GM18870 (cell line): Measurements from ENCODE around the gene HBZ.
"Not testable (repeated sequence)": the region's sequence is repeated elsewhere in the genome, so short reads cannot be mapped to it uniquely, and the experiment has no call there.

Source experiments
- ATAC-seq: cut with Tn5 transposase; IDR thresholded peaks from one replicate; pipeline ENCODE4 v1.9.1; 2021; ENCODE audit warnings: moderate library complexity; ENCODE audit not compliant: unreplicated experiment

HBZ gene

GRCh38 chr16:133716-134115, 18.7 kb upstream of the HBZ start:
- ATAC-seq: no peak

- no peak for ATAC-seq
Observed at GRCh38 chr16:138049-138417, 14.4 kb upstream of the HBZ start.

- no peak for ATAC-seq
Observed at GRCh38 chr16:140175-140857, 12.1 kb upstream of the HBZ start.

DNA sequence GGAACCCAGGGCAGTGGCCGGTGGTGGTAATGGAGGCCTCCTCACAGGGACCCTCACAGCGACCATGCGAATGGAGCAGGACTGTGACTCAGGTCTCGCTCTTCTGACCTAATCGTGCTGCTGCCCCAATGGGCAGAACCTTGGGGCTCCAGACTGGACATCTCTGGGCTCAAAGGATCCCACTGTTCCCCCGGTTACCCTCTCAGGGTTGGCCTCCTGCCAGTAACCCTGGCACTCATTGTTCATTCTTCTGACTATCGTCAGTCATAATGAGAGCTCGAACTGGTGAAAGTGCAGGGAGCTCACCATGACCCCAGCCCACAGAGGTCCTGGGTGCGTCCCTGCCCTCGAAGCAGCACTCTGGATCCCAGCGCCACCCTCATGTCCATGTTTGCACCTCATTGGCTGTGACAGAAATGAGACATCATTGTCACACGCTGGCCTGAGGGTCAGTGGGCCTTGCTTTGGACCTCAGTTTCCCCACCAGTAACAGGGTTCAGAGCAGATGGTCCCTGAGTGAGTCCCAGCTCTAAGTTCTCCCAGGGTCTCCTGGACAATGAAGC, 10.0 kb upstream of the HBZ start:
- no peak for ATAC-seq

- no peak for ATAC-seq
Observed at GRCh38 chr16:143047-143446, 9.4 kb upstream of the HBZ start.

DNA sequence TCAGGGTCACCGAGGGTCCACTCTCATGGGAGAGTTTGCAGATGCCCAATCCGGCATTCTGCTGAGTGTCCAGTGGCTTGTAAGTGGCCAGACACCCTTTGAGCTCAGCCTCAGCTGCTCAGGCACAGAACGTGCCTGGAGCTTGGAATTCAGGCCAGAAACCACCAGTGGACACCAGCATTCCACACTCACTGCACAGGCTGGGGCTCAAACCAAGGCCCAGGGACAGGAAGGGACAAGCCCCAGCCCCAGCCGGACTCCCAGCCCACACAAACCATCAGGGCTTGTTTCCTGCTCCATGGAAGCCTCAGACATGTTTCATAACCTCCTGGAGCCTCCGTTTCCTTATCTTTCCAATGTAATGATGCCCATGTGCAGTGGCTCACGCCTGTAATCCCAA, 9.0 kb upstream of the HBZ start:
- ATAC-seq: no peak

- ATAC-seq: no peak
Observed at GRCh38 chr16:144797-145252, 7.6 kb upstream of the HBZ start.

GRCh38 chr16:146646-147045, 5.8 kb upstream of the HBZ start:
- ATAC-seq: no peak

- ATAC-seq: no peak
Observed at GRCh38 chr16:149024-149660, 3.3 kb upstream of the HBZ start.

GRCh38 chr16:153129-153521, 681 bp downstream of the HBZ start:
- ATAC-seq: not testable (repeated sequence)

GRCh38 chr16:153550-154216, 1.2 kb downstream of the HBZ start:
- ATAC-seq: not testable (repeated sequence)

GRCh38 chr16:154217-155030, 2.0 kb downstream of the HBZ start:
- ATAC-seq: no peak

DNA sequence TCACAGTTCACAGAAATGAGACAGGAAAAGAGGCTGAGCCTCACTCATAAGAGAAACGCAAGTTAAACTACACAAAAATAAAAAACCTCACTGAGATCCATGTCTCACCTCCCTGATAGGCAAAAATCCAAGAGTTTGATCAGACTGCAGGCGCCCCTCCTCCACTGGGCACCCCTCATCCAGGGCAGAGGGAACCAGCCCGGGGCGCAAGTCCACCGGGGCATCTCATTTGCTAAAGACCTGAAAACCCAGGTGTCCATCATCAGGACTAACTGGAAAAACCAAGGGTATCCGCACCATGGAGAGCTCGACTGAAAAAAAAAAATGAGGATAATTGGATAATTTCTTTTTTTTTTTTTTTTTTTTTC, 2.6 kb downstream of the HBZ start:
- no peak for ATAC-seq

DNA sequence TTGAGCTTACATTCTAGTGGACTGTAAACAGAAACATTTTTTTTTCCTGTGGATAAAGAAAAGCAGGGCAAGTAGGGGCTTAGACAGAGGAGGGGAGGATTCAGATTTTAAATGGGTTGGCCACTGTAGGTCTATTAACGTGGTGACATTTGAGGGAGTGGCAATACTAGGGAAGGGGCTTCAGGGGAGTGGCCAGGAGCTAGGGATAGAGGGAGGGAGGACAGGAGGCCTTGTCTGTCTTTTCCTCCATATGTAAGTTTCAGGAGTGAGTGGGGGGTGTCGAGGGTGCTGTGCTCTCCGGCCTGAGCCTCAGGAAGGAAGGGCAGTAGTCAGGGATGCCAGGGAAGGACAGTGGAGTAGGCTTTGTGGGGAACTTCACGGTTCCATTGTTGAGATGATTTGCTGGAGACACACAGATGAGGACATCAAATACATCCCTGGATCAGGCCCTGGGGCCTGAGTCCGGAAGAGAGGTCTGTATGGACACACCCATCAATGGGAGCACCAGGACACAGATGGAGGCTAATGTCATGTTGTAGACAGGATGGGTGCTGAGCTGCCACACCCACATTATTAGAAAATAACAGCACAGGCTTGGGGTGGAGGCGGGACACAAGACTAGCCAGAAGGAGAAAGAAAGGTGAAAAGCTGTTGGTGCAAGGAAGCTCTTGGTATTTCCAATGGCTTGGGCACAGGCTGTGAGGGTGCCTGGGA, 6.8 kb downstream of the HBZ start:
- no peak for ATAC-seq

DNA sequence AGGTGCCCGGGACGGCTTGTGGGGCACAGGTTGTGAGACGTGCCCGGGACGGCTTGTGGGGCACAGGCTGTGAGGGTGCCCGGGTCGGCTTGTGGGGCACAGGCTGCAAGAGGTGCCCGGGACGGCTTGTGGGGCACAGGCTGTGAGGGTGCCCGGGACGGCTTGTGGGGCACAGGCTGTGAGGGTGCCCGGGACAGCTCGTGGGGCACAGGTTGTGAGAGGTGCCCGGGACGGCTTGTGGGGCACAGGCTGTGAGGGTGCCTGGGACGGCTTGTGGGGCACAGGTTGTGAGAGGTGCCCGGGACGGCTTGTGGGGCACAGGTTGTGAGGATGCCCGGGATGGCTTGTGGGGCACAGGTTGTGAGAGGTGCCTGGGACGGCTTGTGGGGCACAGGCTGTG, 7.8 kb downstream of the HBZ start:
- not testable (repeated sequence) for ATAC-seq

GRCh38 chr16:160691-161190, 8.3 kb downstream of the HBZ start:
- no peak for ATAC-seq

- ATAC-seq: no peak
Observed at GRCh38 chr16:162271-162991, 10.0 kb downstream of the HBZ start.

- ATAC-seq: not testable (repeated sequence)
Observed at GRCh38 chr16:163139-163538, 10.7 kb downstream of the HBZ start.

- ATAC-seq: not testable (repeated sequence)
Observed at GRCh38 chr16:163696-164095, 11.3 kb downstream of the HBZ start.
